ENCODE data around the gene COPG1.

- TF ChIP-seq GATA2 (IDR thresholded peaks at IDR 0.05; ENCODE audit: low read depth, low read length) (no peak), GATA3 (IDR thresholded peaks at IDR 0.05; ENCODE audit: low read depth, low read length) (no peak)
Measured at GRCh38 chr3:129291236-129291886, 42.0 kb downstream of the COPG1 start.
